ENCODE measurements around the gene LCP2.
A peak's percentile ranks its signal among the peaks of the same experiment; 100 is the strongest.

The LCP2 gene

GRCh38 chr5:170268884-170269283 is 28.7 kb downstream of the LCP2 start:
- no peaks in the 10 kb centered on the region for H4K20me1 ChIP-seq (ENCODE audit: insufficient read depth, low read length)
- TF ChIP-seq, protein P1, sequence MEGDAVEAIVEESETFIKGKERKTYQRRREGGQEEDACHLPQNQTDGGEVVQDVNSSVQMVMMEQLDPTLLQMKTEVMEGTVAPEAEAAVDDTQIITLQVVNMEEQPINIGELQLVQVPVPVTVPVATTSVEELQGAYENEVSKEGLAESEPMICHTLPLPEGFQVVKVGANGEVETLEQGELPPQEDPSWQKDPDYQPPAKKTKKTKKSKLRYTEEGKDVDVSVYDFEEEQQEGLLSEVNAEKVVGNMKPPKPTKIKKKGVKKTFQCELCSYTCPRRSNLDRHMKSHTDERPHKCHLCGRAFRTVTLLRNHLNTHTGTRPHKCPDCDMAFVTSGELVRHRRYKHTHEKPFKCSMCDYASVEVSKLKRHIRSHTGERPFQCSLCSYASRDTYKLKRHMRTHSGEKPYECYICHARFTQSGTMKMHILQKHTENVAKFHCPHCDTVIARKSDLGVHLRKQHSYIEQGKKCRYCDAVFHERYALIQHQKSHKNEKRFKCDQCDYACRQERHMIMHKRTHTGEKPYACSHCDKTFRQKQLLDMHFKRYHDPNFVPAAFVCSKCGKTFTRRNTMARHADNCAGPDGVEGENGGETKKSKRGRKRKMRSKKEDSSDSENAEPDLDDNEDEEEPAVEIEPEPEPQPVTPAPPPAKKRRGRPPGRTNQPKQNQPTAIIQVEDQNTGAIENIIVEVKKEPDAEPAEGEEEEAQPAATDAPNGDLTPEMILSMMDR (IDR thresholded peaks at IDR 0.05; ENCODE audit: low read depth, low read length), result no peak
- no peak for TF ChIP-seq EZH2phosphoT487 (IDR thresholded peaks at IDR 0.05; ENCODE audit: low read depth)
- no peak overlapping the region for H3K9ac ChIP-seq (ENCODE audit: low read length)
- no peaks in the 10 kb centered on the region for H3K9me3 ChIP-seq (ENCODE audit: insufficient read depth, low read length)
- peak overlapping the region; percentile 67; the same call in 1 of the 2 replicates for H3K4me3 ChIP-seq (ENCODE audit: low read length)
- H3K4me1 ChIP-seq (ENCODE audit: low read length), result peaks cover 37% of the 10 kb centered on the region
- H3K4me2 ChIP-seq (ENCODE audit: low read length), result peak overlapping the region; percentile 75
- no peaks in the 10 kb centered on the region for H3K79me2 ChIP-seq (ENCODE audit: low read length)
- H3K27ac ChIP-seq (ENCODE audit: low read length), result no peak overlapping the region; the same call in 1 of the 2 replicates
- H2AFZ ChIP-seq (ENCODE audit: low read depth, low read length), result no peak overlapping the region
- H3K36me3 ChIP-seq (replicated peaks; ENCODE audit: low read depth, low read length), result no peaks in the 10 kb centered on the region
- peaks cover 36% of the 10 kb centered on the region for H3K27me3 ChIP-seq (ENCODE audit: low read depth, low read length)

DNA sequence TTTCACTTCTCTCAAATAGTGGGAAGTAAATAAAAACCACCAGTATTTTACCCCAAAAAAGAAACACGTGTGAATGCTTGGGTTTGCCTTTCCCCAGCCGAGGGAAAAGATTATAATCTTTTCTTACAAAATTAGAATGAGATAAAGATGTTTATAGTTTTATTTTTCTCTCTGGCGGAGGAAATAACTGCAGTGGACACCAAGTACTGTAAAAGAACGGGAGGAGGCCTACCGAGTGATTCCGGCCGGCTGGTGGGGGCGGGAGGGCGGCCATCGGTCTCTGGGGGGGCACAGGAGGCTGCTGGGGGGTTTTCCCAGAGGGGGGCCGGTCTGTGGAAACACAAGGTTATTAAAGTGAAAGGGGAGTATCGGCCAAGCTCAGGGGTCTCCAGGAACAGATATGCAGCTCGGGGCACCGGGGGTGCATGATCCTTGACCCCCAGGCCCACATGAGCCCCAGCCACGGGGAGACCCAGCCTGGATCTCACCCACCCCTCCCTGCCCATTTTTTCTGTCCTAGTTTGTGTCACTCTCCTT is 29.4 kb downstream of the LCP2 start:
- Histone ChIP-seq H3K27ac (ENCODE audit: low read length) (peak overlapping the region; percentile 5; the same call in 1 of the 2 replicates), H3K36me3 (replicated peaks; ENCODE audit: low read depth, low read length) (no peaks in the 10 kb centered on the region), H2AFZ (ENCODE audit: low read depth, low read length) (peak overlapping the region; percentile 61), H3K9me3 (ENCODE audit: insufficient read depth, low read length) (no peaks in the 10 kb centered on the region), H3K9ac (ENCODE audit: low read length) (peak overlapping the region; percentile 38), H3K79me2 (ENCODE audit: low read length) (no peaks in the 10 kb centered on the region), H3K4me1 (ENCODE audit: low read length) (peaks cover 37% of the 10 kb centered on the region), H3K4me3 (ENCODE audit: low read length) (peak overlapping the region; percentile 67), H4K20me1 (ENCODE audit: insufficient read depth, low read length) (no peaks in the 10 kb centered on the region), H3K4me2 (ENCODE audit: low read length) (peak overlapping the region; percentile 75), H3K27me3 (ENCODE audit: low read depth, low read length) (peaks cover 42% of the 10 kb centered on the region)
- TF ChIP-seq EZH2phosphoT487 (IDR thresholded peaks at IDR 0.05; ENCODE audit: low read depth), result no peak
- TF ChIP-seq, protein P1 (IDR thresholded peaks at IDR 0.05; ENCODE audit: low read depth, low read length), result no peak

GRCh38 chr5:170267431-170268152 is 30.0 kb downstream of the LCP2 start:
- Histone ChIP-seq H3K36me3 (replicated peaks; ENCODE audit: low read depth, low read length) (no peaks in the 10 kb centered on the region), H3K4me2 (ENCODE audit: low read length) (peak overlapping the region; percentile 75), H3K79me2 (ENCODE audit: low read length) (no peaks in the 10 kb centered on the region), H3K9me3 (ENCODE audit: insufficient read depth, low read length) (no peaks in the 10 kb centered on the region), H3K27me3 (ENCODE audit: low read depth, low read length) (peaks cover 48% of the 10 kb centered on the region), H2AFZ (ENCODE audit: low read depth, low read length) (peak overlapping the region; percentile 61), H3K4me1 (ENCODE audit: low read length) (peaks cover 37% of the 10 kb centered on the region), H3K9ac (ENCODE audit: low read length) (peak overlapping the region; percentile 38), H3K4me3 (ENCODE audit: low read length) (peak overlapping the region; percentile 67), H3K27ac (ENCODE audit: low read length) (no peak overlapping the region), H4K20me1 (ENCODE audit: insufficient read depth, low read length) (no peaks in the 10 kb centered on the region)
- TF ChIP-seq EZH2phosphoT487 (IDR thresholded peaks at IDR 0.05; ENCODE audit: low read depth), result no peak
- TF ChIP-seq, protein P1 (IDR thresholded peaks at IDR 0.05; ENCODE audit: low read depth, low read length), result peak; percentile 89

- Histone ChIP-seq H3K4me1 (ENCODE audit: low read length) (peaks cover 37% of the 10 kb centered on the region), H4K20me1 (ENCODE audit: insufficient read depth, low read length) (no peaks in the 10 kb centered on the region), H3K4me3 (ENCODE audit: low read length) (peak overlapping the region; percentile 67), H3K27ac (ENCODE audit: low read length) (no peak overlapping the region), H3K36me3 (replicated peaks; ENCODE audit: low read depth, low read length) (no peaks in the 10 kb centered on the region), H3K4me2 (ENCODE audit: low read length) (peak overlapping the region; percentile 75), H3K79me2 (ENCODE audit: low read length) (no peaks in the 10 kb centered on the region), H2AFZ (ENCODE audit: low read depth, low read length) (no peak overlapping the region), H3K27me3 (ENCODE audit: low read depth, low read length) (peaks cover 56% of the 10 kb centered on the region), H3K9me3 (ENCODE audit: insufficient read depth, low read length) (no peaks in the 10 kb centered on the region), H3K9ac (ENCODE audit: low read length) (no peak overlapping the region)
- no peak for TF ChIP-seq EZH2phosphoT487 (IDR thresholded peaks at IDR 0.05; ENCODE audit: low read depth)
- TF ChIP-seq, protein P1 (IDR thresholded peaks at IDR 0.05; ENCODE audit: low read depth, low read length), result no peak
Observed at GRCh38 chr5:170266570-170267381, 30.8 kb downstream of the LCP2 start.
